ENCODE data around the gene SHF. TPM values are rescaled to one million over a fixed set of nuclear protein-coding genes. Genes with fewer than 3 reads are reported as not detected.

The SHF gene
- total and polyA plus RNA-seq, 2 of the 8 experiments (the other 6 are each of a cell fraction or from before 2014, with no cell fraction given), result 13.1 to 26.7 TPM

DNA sequence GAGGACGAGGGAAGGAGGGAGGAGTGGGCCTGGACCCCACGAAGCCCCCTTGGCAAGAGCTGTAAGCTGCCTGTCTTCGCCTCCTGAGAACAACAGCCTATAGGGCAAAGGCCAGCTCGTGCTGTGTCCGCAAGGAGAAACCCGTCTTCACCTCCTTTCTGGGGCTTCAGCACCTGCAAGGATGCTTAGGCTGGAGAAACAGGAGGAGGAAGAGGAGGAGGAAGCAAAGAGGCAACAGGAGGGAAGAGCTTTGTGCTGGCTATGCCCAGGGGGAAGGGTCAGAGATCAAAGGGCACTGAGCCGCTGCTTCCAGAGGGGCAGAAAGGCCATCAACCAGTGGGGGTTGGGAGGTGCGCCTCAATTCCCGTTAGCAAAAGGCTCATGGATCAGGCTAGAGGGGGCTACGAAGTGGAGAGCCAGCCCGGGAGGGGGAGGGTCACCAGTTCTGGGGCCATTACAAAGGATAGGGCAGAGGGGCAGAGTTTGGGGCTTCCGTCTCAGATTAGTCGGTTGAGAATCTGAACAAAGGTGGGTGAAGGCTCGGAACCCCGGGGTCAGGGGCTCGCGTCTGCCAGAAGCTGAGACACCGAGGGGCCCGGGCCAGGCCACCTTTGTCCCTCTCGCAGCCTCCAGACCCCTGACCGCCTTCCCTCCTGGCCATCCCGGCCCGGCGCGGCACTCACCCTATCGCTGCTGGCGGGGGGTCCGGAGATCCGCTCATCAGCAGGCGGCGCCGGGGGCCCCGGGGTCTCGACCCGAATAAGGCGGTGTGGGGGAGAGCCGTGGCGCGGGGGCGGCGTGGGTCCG lies 792 bp downstream of the SHF start:
- Histone ChIP-seq H3K9ac (replicated peaks in 1 of 4; ENCODE audit: extremely low read depth in 1 of 4, low read depth in 3 of 4, low read length in 3 of 4) (peak overlapping the region in 3 of 4 experiments; percentile 7 to 37 (median 29); a peak in 5 of 7 replicates), H2AFZ (ENCODE audit: low read length) (no peak overlapping the region), H3K4me3 (ENCODE audit: extremely low read depth in 1 of 4, insufficient read depth in 2 of 4, low read depth in 3 of 4, low read length in 4 of 4) (peak overlapping the region; percentile 51 to 89 (median 62)), H3K9me3 (ENCODE audit: insufficient read depth in 2 of 2, low read depth in 1 of 2, low read length in 1 of 2) (no peaks in the 10 kb centered on the region), H3K14ac (ENCODE audit: insufficient read length) (no peak overlapping the region), H3K79me1 (ENCODE audit: low read depth, low read length) (peaks cover 9% of the 10 kb centered on the region), H3K23me2 (ENCODE audit: low read depth, low read length) (peaks cover 16% of the 10 kb centered on the region; the same call in 1 of the 2 replicates), H4K8ac (ENCODE audit: extremely low read depth, insufficient read depth, low read length) (no peak overlapping the region), H3K4me1 (replicated peaks in 1 of 4; ENCODE audit: control insufficient read depth in 3 of 4, insufficient read depth in 4 of 4, low read length in 3 of 4) (peaks cover 5 to 31% (median 17%) of the 10 kb centered on the region in 4 experiments), H2BK120ac (replicated peaks; ENCODE audit: low read depth, low read length) (peak overlapping the region; percentile 21), H4K91ac (replicated peaks; ENCODE audit: insufficient read length, low read length) (peak overlapping the region; percentile 49), H3K18ac (ENCODE audit: extremely low read depth, low read length) (0 out of 2 replicates have a peak overlapping the region, but pooled peaks have one; percentile 36), H3K36me3 (ENCODE audit: control insufficient read depth in 2 of 4, insufficient read depth in 4 of 4, low read length in 3 of 4) (no peaks in the 10 kb centered on the region), H3K27ac (ENCODE audit: low read depth, low read length) (no peak overlapping the region), H2BK15ac (ENCODE audit: low read length) (peak overlapping the region; percentile 73; the same call in 1 of the 2 replicates), H3K4me2 (ENCODE audit: insufficient read depth in 1 of 2, low read depth in 2 of 2, low read length in 2 of 2) (peak overlapping the region; percentile 71 to 86), H2BK5ac (ENCODE audit: low read depth, low read length) (no peak overlapping the region), H2AK5ac (ENCODE audit: low read depth, low read length) (peak overlapping the region; percentile 11; the same call in 1 of the 2 replicates), H3K23ac (ENCODE audit: insufficient read length) (no peak overlapping the region), H4K20me1 (replicated peaks in 1 of 2; ENCODE audit: control insufficient read depth in 1 of 2, insufficient read depth in 2 of 2, low read length in 2 of 2) (peaks cover 3 to 26% of the 10 kb centered on the region in 2 experiments), H4K5ac (ENCODE audit: insufficient read length, low read depth, low read length) (no peak overlapping the region), H3K79me2 (ENCODE audit: control insufficient read depth in 1 of 2, insufficient read depth in 2 of 2, low read length in 2 of 2) (peaks cover 8 to 45% of the 10 kb centered on the region in 2 experiments; a peak in 3 of 4 replicates), H3K4ac (replicated peaks; ENCODE audit: insufficient read length, low read depth, low read length) (peak overlapping the region; percentile 3), H2BK20ac (ENCODE audit: low read length) (no peak overlapping the region), H2BK12ac (ENCODE audit: low read depth, low read length) (peak overlapping the region; percentile 20; the same call in 1 of the 2 replicates), H3K27me3 (replicated peaks in 1 of 4; ENCODE audit: control insufficient read depth in 3 of 4, extremely low read depth in 1 of 4, insufficient read depth in 3 of 4, low read length in 3 of 4) (peaks cover 0 to 19% (median 13%) of the 10 kb centered on the region in 4 experiments; a peak in 6 of 7 replicates), H3K56ac (replicated peaks; ENCODE audit: insufficient read length, low read depth, low read length) (no peak overlapping the region)
- CTCF ChIA-PET (ENCODE audit: partially characterized antibody), result interaction anchor here (0.6 to 41.8 kb wide), 5 partner anchors 7 to 583 kb away, joined by 3 to 1117 read pairs (median 3); partner anchors contain the start of gene SHF
- POLR2A ChIA-PET (ENCODE audit: partially characterized antibody), result interaction anchor here (0.8 to 6.4 kb wide), 10 partner anchors 10 to 57 kb away, joined by 3 to 55 read pairs (median 4); partner anchors contain the start of genes DUOX1 and DUOXA1
- peak; percentile 39 for FAIRE-seq
- 4% methylated on average over 29 of the region's 42 CpGs; no CpG with 5 or more reads in 1 of the 2 experiments for WGBS, 2 experiments (ENCODE audit: extremely low coverage in 1 of 2, insufficient coverage in 1 of 2, insufficient read length in 1 of 2, insufficient replicate concordance in 2 of 2, low coverage in 1 of 2, low lambda C conversion rate in 2 of 2, missing lambda C conversion rate in 1 of 2)
- peak in 1 of 2 experiments; percentile 69 for DNase-seq (ENCODE audit: low read depth in 1 of 2, low spot score in 2 of 2)
- TF ChIP-seq NANOG (IDR thresholded peaks at IDR 0.05; ENCODE audit: insufficient read depth, low read depth, low read length, poor library complexity, severe bottlenecking) (no peak), HDAC6 (IDR thresholded peaks at IDR 0.05; ENCODE audit: low read depth, low read length) (no peak), RBBP5 (IDR thresholded peaks at IDR 0.05; ENCODE audit: borderline replicate concordance, low read depth, low read length) (0 out of 2 replicates have a peak, but pooled peaks have one; percentile 40), NRF1 (IDR thresholded peaks at IDR 0.05; ENCODE audit: low read depth, low read length) (no peak), CTBP2 (IDR thresholded peaks at IDR 0.05; ENCODE audit: borderline replicate concordance, insufficient read depth, insufficient read length, low read length) (no peak), SIN3A (conservative IDR thresholded peaks at IDR 0.05 in 1 of 2, IDR thresholded peaks at IDR 0.05 in 1 of 2; ENCODE audit: low read depth in 1 of 2, low read length in 2 of 2) (peak in 1 of 2 experiments; percentile 36; a peak in 1 of 4 replicates)
- TF ChIP-seq, protein P1, sequence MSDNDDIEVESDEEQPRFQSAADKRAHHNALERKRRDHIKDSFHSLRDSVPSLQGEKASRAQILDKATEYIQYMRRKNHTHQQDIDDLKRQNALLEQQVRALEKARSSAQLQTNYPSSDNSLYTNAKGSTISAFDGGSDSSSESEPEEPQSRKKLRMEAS (IDR thresholded peaks at IDR 0.05), result peak; percentile 57; the same call in 1 of the 2 replicates
- TF ChIP-seq, protein P2, sequence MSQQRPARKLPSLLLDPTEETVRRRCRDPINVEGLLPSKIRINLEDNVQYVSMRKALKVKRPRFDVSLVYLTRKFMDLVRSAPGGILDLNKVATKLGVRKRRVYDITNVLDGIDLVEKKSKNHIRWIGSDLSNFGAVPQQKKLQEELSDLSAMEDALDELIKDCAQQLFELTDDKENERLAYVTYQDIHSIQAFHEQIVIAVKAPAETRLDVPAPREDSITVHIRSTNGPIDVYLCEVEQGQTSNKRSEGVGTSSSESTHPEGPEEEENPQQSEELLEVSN (IDR thresholded peaks at IDR 0.05), result peak; percentile 42; the same call in 1 of the 2 replicates
